ENCODE measurements around the gene THRSP. TPM values are rescaled to one million over a fixed set of nuclear protein-coding genes. Genes with fewer than 3 reads are reported as not detected.

Gene THRSP
- total RNA-seq, 4 donors from 2014 or later = not detected

- Histone ChIP-seq H3K9me3 (no peaks in the 10 kb centered on the region), H3K27ac (replicated peaks in 1 of 4) (peak within 1 kb of the TSS; percentile 84 to 91 (median 87)), H3K27me3 (no peaks in the 10 kb centered on the region), H3K4me1 (peaks cover 44 to 53% (median 46%) of the 10 kb centered on the region in 4 donors), H3K4me3 (peak within 1 kb of the TSS; percentile 76 to 99 (median 94)), H3K36me3 (no peaks in the 10 kb centered on the region)
- 1% methylated on average over 64 of the region's 68 CpGs for WGBS
- TF ChIP-seq EP300 (IDR thresholded peaks at IDR 0.05) (no peak), POLR2AphosphoS5 (IDR thresholded peaks at IDR 0.05) (peak; percentile 84 to 88), POLR2A (IDR thresholded peaks at IDR 0.05; ENCODE audit: low read depth) (no peak), CTCF (IDR thresholded peaks at IDR 0.05) (peak in 1 of 3 experiments; percentile 27)
- intact Hi-C loops (cut with DNase I) = no loop called here
- peak; percentile 94 for DNase-seq (ENCODE audit: extremely low spot score)
These were observed 15.8 kb downstream of the THRSP start, which contains the start of gene NDUFC2 for GRCh38 chr11:78079232-78080083. Gene NDUFC2, minus strand, starts transcription at chr11:78079862. Its CDS starts 118 bp downstream, at chr11:78079744.

GRCh38 chr11:78080084-78080817, 16.6 kb downstream of the THRSP start:
- peaks cover 39 to 45% (median 42%) of the 10 kb centered on the region in 4 donors for H3K4me1 ChIP-seq
- no peak for DNase-seq (ENCODE audit: extremely low spot score)
- no peaks in the 10 kb centered on the region for H3K36me3 ChIP-seq
- H3K9me3 ChIP-seq = no peaks in the 10 kb centered on the region
- peak overlapping the region; percentile 84 to 91 (median 87) for H3K27ac ChIP-seq (replicated peaks in 1 of 4)
- WGBS = 59% methylated on average over 23 of the region's 23 CpGs
- peak overlapping the region; percentile 76 to 99 (median 94) for H3K4me3 ChIP-seq
- TF ChIP-seq POLR2A (IDR thresholded peaks at IDR 0.05; ENCODE audit: low read depth) = no peak
- no peak for TF ChIP-seq CTCF (IDR thresholded peaks at IDR 0.05)
- TF ChIP-seq EP300 (IDR thresholded peaks at IDR 0.05) = no peak
- TF ChIP-seq POLR2AphosphoS5 (IDR thresholded peaks at IDR 0.05) = no peak
- intact Hi-C loops (cut with DNase I) = no loop called here
- H3K27me3 ChIP-seq = no peaks in the 10 kb centered on the region

DNA sequence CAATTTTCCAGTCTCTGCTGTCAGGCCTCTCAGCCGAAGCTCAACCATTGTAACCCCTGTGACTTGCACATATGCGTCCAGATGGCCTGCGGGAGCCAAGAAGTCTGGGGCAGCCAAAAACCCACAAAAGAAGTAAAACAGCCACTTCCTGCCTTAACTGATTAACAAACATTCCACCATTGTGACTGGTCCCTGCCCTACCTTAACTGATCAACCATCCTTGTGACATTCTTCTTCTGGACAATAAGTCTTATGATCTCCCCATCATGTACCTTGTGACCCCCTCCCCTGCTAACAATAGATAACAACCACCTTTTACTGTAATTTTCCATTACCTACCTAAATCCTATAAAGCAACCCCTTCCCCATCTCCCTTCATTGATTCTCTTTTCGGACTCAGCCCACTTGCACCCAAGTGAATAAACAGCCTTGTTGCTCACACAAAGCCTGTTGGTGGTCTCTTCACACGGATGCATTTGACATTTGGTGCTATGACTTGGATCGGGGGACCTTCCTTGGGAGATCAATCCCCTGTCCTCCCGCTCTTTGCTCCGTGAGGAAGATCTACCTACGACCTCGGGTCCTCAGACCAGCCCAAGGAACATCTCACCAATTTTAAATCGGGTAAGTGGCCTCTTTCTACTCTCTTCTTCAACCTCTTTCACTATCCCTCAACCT, 17.3 kb downstream of the THRSP start:
- Histone ChIP-seq H3K27me3 (no peaks in the 10 kb centered on the region), H3K4me1 (peaks cover 33 to 39% (median 36%) of the 10 kb centered on the region in 4 donors), H3K9me3 (no peaks in the 10 kb centered on the region), H3K27ac (replicated peaks in 1 of 4) (peak overlapping the region in 1 of 4 donors; percentile 91), H3K36me3 (no peaks in the 10 kb centered on the region), H3K4me3 (peak overlapping the region in 1 of 4 donors; percentile 94)
- WGBS = 86% methylated on average over 11 of the region's 11 CpGs
- intact Hi-C loops (cut with DNase I) = no loop called here
- TF ChIP-seq CTCF (IDR thresholded peaks at IDR 0.05) (no peak), POLR2A (IDR thresholded peaks at IDR 0.05; ENCODE audit: low read depth) (no peak), EP300 (IDR thresholded peaks at IDR 0.05) (no peak), POLR2AphosphoS5 (IDR thresholded peaks at IDR 0.05) (no peak)
- DNase-seq (ENCODE audit: extremely low spot score) = no peak

DNA sequence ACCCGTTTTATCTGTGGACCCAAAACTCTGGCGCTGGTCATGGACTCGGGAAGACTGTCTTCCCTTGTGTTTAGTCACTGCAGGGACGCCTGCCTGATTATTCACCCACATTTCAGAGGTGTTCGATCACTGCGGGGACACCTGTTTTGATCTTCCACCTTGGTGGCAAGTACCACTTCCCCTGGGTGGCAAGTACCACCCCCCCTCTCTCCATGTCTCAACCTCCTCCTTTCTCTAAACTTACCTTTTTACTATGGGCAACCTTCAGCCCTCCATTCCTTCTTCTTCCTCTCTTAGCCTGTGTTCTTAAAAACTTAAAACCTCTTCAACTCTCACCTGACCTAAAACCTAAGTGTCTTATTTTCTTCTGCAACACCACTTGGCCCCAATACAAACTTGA, 17.9 kb downstream of the THRSP start:
- Histone ChIP-seq H3K27me3 (no peaks in the 10 kb centered on the region), H3K4me3 (no peak overlapping the region), H3K27ac (replicated peaks in 1 of 4) (no peak overlapping the region), H3K9me3 (no peaks in the 10 kb centered on the region), H3K36me3 (no peaks in the 10 kb centered on the region), H3K4me1 (peaks cover 27 to 32% (median 32%) of the 10 kb centered on the region in 4 donors)
- DNase-seq (ENCODE audit: extremely low spot score) = no peak
- no peak for TF ChIP-seq POLR2A (IDR thresholded peaks at IDR 0.05; ENCODE audit: low read depth)
- TF ChIP-seq POLR2AphosphoS5 (IDR thresholded peaks at IDR 0.05) = no peak
- TF ChIP-seq CTCF (IDR thresholded peaks at IDR 0.05) = no peak
- TF ChIP-seq EP300 (IDR thresholded peaks at IDR 0.05) = no peak
- WGBS = 91% methylated on average over 6 of the region's 6 CpGs
- intact Hi-C loops (cut with DNase I) = no loop called here

Data from esophagus muscularis mucosa (tissue), 4 donors.